ENCODE data around the gene HRG. TPM values are rescaled to one million over a fixed set of nuclear protein-coding genes. Genes with fewer than 3 reads are reported as not detected.

Gene HRG
- total and polyA plus RNA-seq, 2 of the 4 experiments (the other 2 are of a cell fraction): not detected

DNA sequence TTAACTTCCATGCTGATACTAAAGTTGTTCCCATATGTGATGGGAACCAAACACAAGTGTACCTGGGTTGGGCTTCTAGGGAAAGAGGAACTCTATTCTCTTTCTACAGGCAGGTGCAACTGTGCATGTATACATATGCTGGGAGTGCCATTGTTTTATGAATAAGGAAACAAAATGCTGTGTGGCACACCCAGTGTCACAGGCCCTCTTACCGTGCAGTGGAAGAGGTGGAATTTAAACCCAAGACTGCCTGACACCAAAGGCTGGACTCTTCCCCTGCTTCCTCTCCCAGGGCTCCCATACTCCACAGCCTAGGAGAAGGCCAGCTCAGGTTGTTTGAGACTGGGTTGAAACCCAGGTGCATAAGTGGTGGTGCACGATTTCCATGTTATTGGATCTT, 27.6 kb upstream of the HRG start:
- DNase-seq (no peak), ATAC-seq (ENCODE audit: low read depth) (no peak)
- H2BK120ac ChIP-seq (ENCODE audit: low read depth, low read length): no peak overlapping the region
- H3K9ac ChIP-seq (ENCODE audit: low read depth, low read length): no peak overlapping the region
- no TSS peak for BruUV-seq (replicated peaks)
- no peak overlapping the region for H3K4me3 ChIP-seq (ENCODE audit: insufficient read depth, low read depth, low read length)
- H4K91ac ChIP-seq (ENCODE audit: insufficient read depth, low read depth, low read length): no peak overlapping the region
- H3K27me3 ChIP-seq (ENCODE audit: control insufficient read depth, insufficient read depth, low read length): peaks cover 16% of the 10 kb centered on the region
- no peak overlapping the region for H3K4ac ChIP-seq (ENCODE audit: low read depth, low read length)
- H3K4me1 ChIP-seq (ENCODE audit: control insufficient read depth, insufficient read depth, low read length): no peaks in the 10 kb centered on the region
- H4K20me1 ChIP-seq (ENCODE audit: insufficient read depth, low read length): no peaks in the 10 kb centered on the region
- no peak overlapping the region for H2AK9ac ChIP-seq (replicated peaks; ENCODE audit: low read depth, low read length, poor library complexity)
- H3K4me2 ChIP-seq (ENCODE audit: low read depth, low read length): no peak overlapping the region
- H3K18ac ChIP-seq (ENCODE audit: low read depth, low read length): no peak overlapping the region
- no peak overlapping the region for H2AFZ ChIP-seq (replicated peaks; ENCODE audit: low read length, poor library complexity)
- H3K14ac ChIP-seq (replicated peaks; ENCODE audit: low read depth, low read length): no peak overlapping the region
- H3K36me3 ChIP-seq (ENCODE audit: control insufficient read depth, insufficient read depth, low read length): no peaks in the 10 kb centered on the region
- in situ Hi-C loops (cut with MboI; ENCODE audit: low sequenced_read_pairs) (no loop called here), intact Hi-C loops (cut with micrococcal nuclease) (no loop called here), dilution Hi-C loops (cut with HindIII; ENCODE audit: low sequenced_read_pairs, unreplicated experiment) (no loop called here)
- no peak overlapping the region for H2BK5ac ChIP-seq (ENCODE audit: low read depth, low read length, poor library complexity, severe bottlenecking)
- H3K9me3 ChIP-seq (ENCODE audit: control insufficient read depth, insufficient read depth, low read length): no peaks in the 10 kb centered on the region
- no peak overlapping the region for H4K8ac ChIP-seq (ENCODE audit: low read depth in 2 of 2, low read length in 2 of 2)
- H3K79me1 ChIP-seq (ENCODE audit: low read depth in 1 of 2, low read length in 2 of 2): no peaks in the 10 kb centered on the region
- ChIA-PET CTCF (interaction anchor here (0.6 kb wide), 1 partner anchor 182 kb away, joined by 3 read pairs; no protein-coding TSS in a partner anchor), POLR2A (ENCODE audit: unreplicated experiment) (no interaction called here)
- WGBS, 2 experiments (ENCODE audit: extremely low coverage in 2 of 2, insufficient read length in 1 of 2): no CpG with 5 or more reads among the region's 2 CpGs
- H3K9me1 ChIP-seq (ENCODE audit: insufficient read depth, low read length): no peaks in the 10 kb centered on the region
- TF ChIP-seq, protein P1, sequence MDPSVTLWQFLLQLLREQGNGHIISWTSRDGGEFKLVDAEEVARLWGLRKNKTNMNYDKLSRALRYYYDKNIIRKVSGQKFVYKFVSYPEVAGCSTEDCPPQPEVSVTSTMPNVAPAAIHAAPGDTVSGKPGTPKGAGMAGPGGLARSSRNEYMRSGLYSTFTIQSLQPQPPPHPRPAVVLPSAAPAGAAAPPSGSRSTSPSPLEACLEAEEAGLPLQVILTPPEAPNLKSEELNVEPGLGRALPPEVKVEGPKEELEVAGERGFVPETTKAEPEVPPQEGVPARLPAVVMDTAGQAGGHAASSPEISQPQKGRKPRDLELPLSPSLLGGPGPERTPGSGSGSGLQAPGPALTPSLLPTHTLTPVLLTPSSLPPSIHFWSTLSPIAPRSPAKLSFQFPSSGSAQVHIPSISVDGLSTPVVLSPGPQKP (IDR thresholded peaks at IDR 0.05; ENCODE audit: borderline replicate concordance, low read depth, low read length): no peak
- TF ChIP-seq MAFK (IDR thresholded peaks at IDR 0.05; ENCODE audit: low read depth, low read length) (no peak), RAD21 (IDR thresholded peaks at IDR 0.05; ENCODE audit: low read length) (no peak), RFX5 (IDR thresholded peaks at IDR 0.05; ENCODE audit: low read depth, low read length) (no peak), CHD1 (IDR thresholded peaks at IDR 0.05; ENCODE audit: low read depth, low read length) (no peak), MXI1 (IDR thresholded peaks at IDR 0.05; ENCODE audit: borderline replicate concordance, low read depth, low read length) (no peak), RCOR1 (IDR thresholded peaks at IDR 0.05; ENCODE audit: insufficient replicate concordance, low read length) (no peak), USF2 (IDR thresholded peaks at IDR 0.05; ENCODE audit: low read depth, low read length) (no peak)
- H2BK15ac ChIP-seq (ENCODE audit: low read depth, low read length): no peak overlapping the region
- no peak overlapping the region for H3K56ac ChIP-seq (ENCODE audit: extremely low read depth, insufficient read depth, low read length)
- H2AK5ac ChIP-seq (ENCODE audit: low read depth, low read length): no peak overlapping the region
- H4K5ac ChIP-seq (ENCODE audit: low read depth, low read length): no peak overlapping the region
- no peak overlapping the region for H3K23ac ChIP-seq (ENCODE audit: low read depth, low read length)
- no peak overlapping the region for H2BK20ac ChIP-seq (ENCODE audit: low read depth, low read length)
- H3K27ac ChIP-seq (ENCODE audit: insufficient read depth, low read length): no peak overlapping the region
